Measurements from ENCODE around the gene GPR156. TPM values are rescaled to one million over a fixed set of nuclear protein-coding genes. Genes with fewer than 3 reads are reported as not detected.
"Not testable (repeated sequence)": the region's sequence is repeated elsewhere in the genome, so short reads cannot be mapped to it uniquely, and the experiment has no call there.

Gene GPR156
- total and polyA plus RNA-seq, 10 of the 15 experiments (the other 5 are each of a cell fraction or from before 2014, with no cell fraction given): 0.08 to 0.15 (median 0.11) TPM; not detected in 6

DNA sequence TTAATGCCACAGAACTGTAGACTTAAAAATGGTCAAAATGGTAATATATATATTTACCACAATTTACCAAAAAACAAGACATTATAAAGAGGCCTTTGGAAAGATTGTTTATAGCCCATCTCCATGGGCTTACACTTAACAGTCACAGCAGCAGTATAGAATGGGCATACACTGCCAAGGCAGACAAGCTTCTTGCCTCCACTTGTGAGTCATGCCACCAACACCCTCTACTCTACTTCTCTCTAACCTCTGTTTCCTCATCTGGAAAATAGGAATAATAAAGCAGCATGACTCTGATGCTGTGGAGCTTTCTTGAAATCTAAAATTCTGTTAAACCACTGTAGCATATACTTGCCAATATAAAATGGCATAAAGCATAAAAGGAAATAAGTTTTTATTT lies 14.4 kb upstream of the GPR156 start (continued):
- no peak for TF ChIP-seq SPI1 (IDR thresholded peaks at IDR 0.05; ENCODE audit: borderline replicate concordance, insufficient read depth, low read depth, low read length)
- no peak for TF ChIP-seq WRNIP1 (IDR thresholded peaks at IDR 0.05; ENCODE audit: borderline replicate concordance, low read depth, low read length)
- no peak for TF ChIP-seq GABPA (IDR thresholded peaks at IDR 0.05; ENCODE audit: low read depth)
- TF ChIP-seq, protein P1, sequence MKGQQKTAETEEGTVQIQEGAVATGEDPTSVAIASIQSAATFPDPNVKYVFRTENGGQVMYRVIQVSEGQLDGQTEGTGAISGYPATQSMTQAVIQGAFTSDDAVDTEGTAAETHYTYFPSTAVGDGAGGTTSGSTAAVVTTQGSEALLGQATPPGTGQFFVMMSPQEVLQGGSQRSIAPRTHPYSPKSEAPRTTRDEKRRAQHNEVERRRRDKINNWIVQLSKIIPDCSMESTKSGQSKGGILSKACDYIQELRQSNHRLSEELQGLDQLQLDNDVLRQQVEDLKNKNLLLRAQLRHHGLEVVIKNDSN (IDR thresholded peaks at IDR 0.05; ENCODE audit: borderline replicate concordance, extremely low read length, insufficient read depth, low read depth, low read length): no peak

DNA sequence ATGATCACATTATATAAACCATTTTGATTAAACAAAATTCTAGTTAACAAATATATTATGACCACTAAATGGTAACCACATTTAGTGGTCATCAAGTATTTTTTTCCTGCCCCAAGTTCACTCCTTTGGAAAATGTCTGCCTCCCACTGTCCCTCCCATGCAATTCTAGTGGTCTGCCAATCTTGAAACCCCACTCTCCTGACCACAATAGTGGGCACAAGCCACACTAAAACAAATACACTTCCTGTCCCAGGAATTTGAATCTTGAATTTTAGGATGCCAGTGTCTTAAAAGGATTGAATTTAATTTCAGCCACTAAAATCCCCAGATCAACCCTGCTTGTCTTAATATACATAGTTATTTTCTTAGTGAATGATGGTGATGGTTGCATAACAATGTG lies 14.0 kb upstream of the GPR156 start:
- BruUV-seq (replicated peaks): no TSS peak
- no peak for TF ChIP-seq HDAC2 (IDR thresholded peaks at IDR 0.05)
- no peak for TF ChIP-seq BACH1 (IDR thresholded peaks at IDR 0.05; ENCODE audit: borderline replicate concordance)
- no peak for TF ChIP-seq YY1 (IDR thresholded peaks at IDR 0.05; ENCODE audit: low read depth, low read length)
- TF ChIP-seq IKZF1 (conservative IDR thresholded peaks at IDR 0.05): no peak
- no peak for TF ChIP-seq RELA (IDR thresholded peaks at IDR 0.05; ENCODE audit: borderline replicate concordance, partially characterized antibody)
- TF ChIP-seq NBN (IDR thresholded peaks at IDR 0.05): no peak
- no peak for TF ChIP-seq ZNF217 (IDR thresholded peaks at IDR 0.05)
- no peak for TF ChIP-seq MYC (IDR thresholded peaks at IDR 0.05; ENCODE audit: insufficient read depth, insufficient read length, insufficient replicate concordance, low read length, severe bottlenecking)
- TF ChIP-seq PAX8 (IDR thresholded peaks at IDR 0.05): no peak
- no peak for DNase-seq (ENCODE audit: low read depth, low spot score)
- ChIA-PET POLR2A (interaction anchor here (0.7 kb wide), 1 partner anchor 265 kb away, joined by 4 read pairs; no protein-coding TSS in a partner anchor), SMC1A (ENCODE audit: uncharacterized antibody, unreplicated experiment) (interaction anchor here (0.9 kb wide), 1 partner anchor 385 kb away, joined by 3 read pairs; no protein-coding TSS in a partner anchor), RAD21 (ENCODE audit: unreplicated experiment) (no interaction called here), CTCF (interaction anchor here (1.0 kb wide), 1 partner anchor 32 kb away, joined by 3 read pairs; no protein-coding TSS in a partner anchor)
- in situ Hi-C loops (cut with MboI) (no loop called here), intact Hi-C loops (cut with micrococcal nuclease; ENCODE audit: unreplicated experiment) (no loop called here)
- H3K4me3 ChIP-seq: no peak overlapping the region
- no peak overlapping the region for H2AFZ ChIP-seq (ENCODE audit: control insufficient read depth, low read depth, low read length)
- no peaks in the 10 kb centered on the region for H3K27me3 ChIP-seq (replicated peaks in 1 of 2; ENCODE audit: control insufficient read depth in 2 of 2, insufficient read depth in 2 of 2, low read length in 1 of 2)
- no peak for FAIRE-seq
- H3K4me1 ChIP-seq (ENCODE audit: control insufficient read depth, insufficient read depth, low read length): no peaks in the 10 kb centered on the region
- no peak overlapping the region for H3K27ac ChIP-seq (ENCODE audit: control insufficient read depth, insufficient read depth)
- H3K4me2 ChIP-seq (ENCODE audit: control insufficient read depth, insufficient read depth): no peak overlapping the region
- no peaks in the 10 kb centered on the region for H3K79me2 ChIP-seq (ENCODE audit: control insufficient read depth, insufficient read depth, low read length)
- no peak overlapping the region for H3K9ac ChIP-seq (ENCODE audit: control insufficient read depth, insufficient read depth, low read length)
- H4K20me1 ChIP-seq (ENCODE audit: control insufficient read depth, insufficient read depth): no peaks in the 10 kb centered on the region
- ATAC-seq: no peak
- no peaks in the 10 kb centered on the region for H3K9me3 ChIP-seq (replicated peaks; ENCODE audit: control insufficient read depth, insufficient read depth, low read length)
- H3K36me3 ChIP-seq (ENCODE audit: control insufficient read depth in 2 of 2, insufficient read depth in 2 of 2, low read length in 1 of 2): no peaks in the 10 kb centered on the region

DNA sequence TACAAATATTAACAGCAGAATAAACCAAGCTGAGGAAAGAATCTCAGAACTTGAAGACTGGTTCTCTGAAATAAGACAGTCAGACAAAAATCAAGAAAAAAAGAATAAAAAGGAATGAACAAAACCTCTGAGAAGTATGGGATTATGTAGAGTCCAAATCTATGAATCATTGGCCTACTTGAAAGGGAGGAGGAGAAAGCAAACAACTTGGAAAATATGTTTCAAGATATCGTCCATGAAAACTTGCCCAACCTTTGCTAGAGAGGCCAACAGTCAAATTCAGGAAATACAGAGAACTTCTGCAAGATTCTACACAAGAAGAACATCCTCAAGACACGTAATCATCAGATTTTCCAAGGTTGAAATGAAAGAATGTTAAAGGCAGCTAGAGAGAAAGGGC lies 6.5 kb upstream of the GPR156 start:
- H3K79me2 ChIP-seq (ENCODE audit: control insufficient read depth, insufficient read depth, low read length); SMC1A ChIA-PET (ENCODE audit: uncharacterized antibody, unreplicated experiment); H3K4me3 ChIP-seq; ATAC-seq; RAD21 ChIA-PET (ENCODE audit: unreplicated experiment); H3K9me3 ChIP-seq (replicated peaks; ENCODE audit: control insufficient read depth, insufficient read depth, low read length); H4K20me1 ChIP-seq (ENCODE audit: control insufficient read depth, insufficient read depth); DNase-seq (ENCODE audit: low read depth, low spot score); H3K27ac ChIP-seq (ENCODE audit: control insufficient read depth, insufficient read depth); in situ Hi-C loops (cut with MboI); H3K4me2 ChIP-seq (ENCODE audit: control insufficient read depth, insufficient read depth); BruUV-seq (replicated peaks); FAIRE-seq; intact Hi-C loops (cut with micrococcal nuclease; ENCODE audit: unreplicated experiment); POLR2A ChIA-PET; H2AFZ ChIP-seq (ENCODE audit: control insufficient read depth, low read depth, low read length); H3K27me3 ChIP-seq (replicated peaks in 1 of 2; ENCODE audit: control insufficient read depth in 2 of 2, insufficient read depth in 2 of 2, low read length in 1 of 2); H3K36me3 ChIP-seq (ENCODE audit: control insufficient read depth in 2 of 2, insufficient read depth in 2 of 2, low read length in 1 of 2); H3K4me1 ChIP-seq (ENCODE audit: control insufficient read depth, insufficient read depth, low read length); H3K9ac ChIP-seq (ENCODE audit: control insufficient read depth, insufficient read depth, low read length): not testable (repeated sequence)
- CTCF ChIA-PET: interaction anchor here (1.2 kb wide), 1 partner anchor 126 kb away, joined by 6 read pairs; no protein-coding TSS in a partner anchor
- 23% methylated on average over 2 of the region's 2 CpGs for WGBS (ENCODE audit: insufficient coverage, insufficient replicate concordance, low lambda C conversion rate, missing lambda C conversion rate)

All from GM12878 (cell line).